ENCODE data around the gene XPNPEP1.

The XPNPEP1 gene

GRCh38 chr10:109902992-109903947, 20.0 kb downstream of the XPNPEP1 start:
- H3K4me3 ChIP-seq (ENCODE audit: low read length): no peak overlapping the region
- no peak for TF ChIP-seq CTCF (IDR thresholded peaks at IDR 0.05; ENCODE audit: insufficient read depth, low read depth, low read length, missing control alignments)
- DNase-seq (ENCODE audit: low read depth): no peak

- no peak overlapping the region for H3K4me3 ChIP-seq (ENCODE audit: low read length)
- TF ChIP-seq CTCF (IDR thresholded peaks at IDR 0.05; ENCODE audit: insufficient read depth, low read depth, low read length, missing control alignments): no peak
- DNase-seq (ENCODE audit: low read depth): no peak
These were observed 23.7 kb downstream of the XPNPEP1 start for GRCh38 chr10:109899356-109900331.

- DNase-seq (ENCODE audit: low read depth): no peak
- no peak overlapping the region for H3K4me3 ChIP-seq (ENCODE audit: low read length)
- TF ChIP-seq CTCF (IDR thresholded peaks at IDR 0.05; ENCODE audit: insufficient read depth, low read depth, low read length, missing control alignments): no peak
These were observed 24.5 kb downstream of the XPNPEP1 start for GRCh38 chr10:109898666-109899355.

GRCh38 chr10:109898007-109898406, 25.3 kb downstream of the XPNPEP1 start:
- TF ChIP-seq CTCF (IDR thresholded peaks at IDR 0.05; ENCODE audit: insufficient read depth, low read depth, low read length, missing control alignments): no peak
- H3K4me3 ChIP-seq (ENCODE audit: low read length): no peak overlapping the region
- no peak for DNase-seq (ENCODE audit: low read depth)

GRCh38 chr10:109895848-109896247, 27.5 kb downstream of the XPNPEP1 start:
- DNase-seq (ENCODE audit: low read depth): peak; percentile 40
- TF ChIP-seq CTCF (IDR thresholded peaks at IDR 0.05; ENCODE audit: insufficient read depth, low read depth, low read length, missing control alignments): no peak
- H3K4me3 ChIP-seq (ENCODE audit: low read length): no peak overlapping the region

- no peak overlapping the region for H3K4me3 ChIP-seq (ENCODE audit: low read length)
- no peak for TF ChIP-seq CTCF (IDR thresholded peaks at IDR 0.05; ENCODE audit: insufficient read depth, low read depth, low read length, missing control alignments)
- no peak for DNase-seq (ENCODE audit: low read depth)
These were observed 28.1 kb downstream of the XPNPEP1 start for GRCh38 chr10:109895095-109895818.
